CD4-positive, alpha-beta T cell treated with Interleukin-17A for 4 hours (primary cell): ENCODE results near the gene EMC9.

ENCODE experiments used
- DNase-seq: peaks from one replicate; pipeline ENCODE4 v3.0.0-alpha.2; 2020; ENCODE audit warnings: mixed read lengths

Gene EMC9

DNA sequence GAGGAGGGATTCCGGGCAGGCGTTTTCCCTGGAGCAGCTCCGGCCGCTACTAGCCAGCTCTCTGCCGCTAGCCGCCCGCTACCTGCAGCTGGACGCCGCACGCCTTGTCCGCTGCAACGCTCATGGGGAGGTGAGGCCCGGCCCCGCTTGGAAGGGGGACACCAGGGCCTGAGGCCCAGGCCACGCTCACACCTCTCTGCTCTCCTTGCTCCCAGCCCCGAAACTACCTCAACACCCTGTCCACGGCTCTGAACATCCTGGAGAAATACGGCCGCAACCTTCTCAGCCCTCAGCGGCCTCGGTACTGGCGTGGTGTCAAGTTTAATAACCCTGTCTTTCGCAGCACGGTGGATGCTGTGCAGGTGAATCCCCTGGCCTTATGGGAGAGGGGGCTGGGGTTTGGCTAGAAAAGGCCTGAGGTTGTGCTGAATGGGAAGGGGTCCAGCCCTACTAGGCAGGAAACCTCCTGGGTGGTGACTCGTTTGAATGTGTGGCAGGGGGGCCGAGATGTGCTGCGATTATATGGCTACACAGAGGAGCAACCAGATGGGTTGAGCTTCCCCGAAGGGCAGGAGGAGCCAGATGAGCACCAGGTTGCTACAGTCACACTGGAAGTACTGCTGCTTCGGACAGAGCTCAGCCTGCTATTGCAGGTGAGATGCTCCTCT, 6.5 kb upstream of the EMC9 start:
- no peak for DNase-seq

GRCh38 chr14:24146978-24147760, 5.8 kb upstream of the EMC9 start, which contains the start of gene RNF31:
Gene RNF31 (plus strand): TSS chr14:24147498. CDS start chr14:24147699, 201 bp downstream.
- DNase-seq: peak; percentile 99

- peak; percentile 90 for DNase-seq
Measured at GRCh38 chr14:24146453-24146977, 5.1 kb upstream of the EMC9 start, which contains the start of gene PSME2. Gene PSME2 (minus strand): TSS chr14:24146610. CDS start chr14:24146581, 29 bp downstream.

DNA sequence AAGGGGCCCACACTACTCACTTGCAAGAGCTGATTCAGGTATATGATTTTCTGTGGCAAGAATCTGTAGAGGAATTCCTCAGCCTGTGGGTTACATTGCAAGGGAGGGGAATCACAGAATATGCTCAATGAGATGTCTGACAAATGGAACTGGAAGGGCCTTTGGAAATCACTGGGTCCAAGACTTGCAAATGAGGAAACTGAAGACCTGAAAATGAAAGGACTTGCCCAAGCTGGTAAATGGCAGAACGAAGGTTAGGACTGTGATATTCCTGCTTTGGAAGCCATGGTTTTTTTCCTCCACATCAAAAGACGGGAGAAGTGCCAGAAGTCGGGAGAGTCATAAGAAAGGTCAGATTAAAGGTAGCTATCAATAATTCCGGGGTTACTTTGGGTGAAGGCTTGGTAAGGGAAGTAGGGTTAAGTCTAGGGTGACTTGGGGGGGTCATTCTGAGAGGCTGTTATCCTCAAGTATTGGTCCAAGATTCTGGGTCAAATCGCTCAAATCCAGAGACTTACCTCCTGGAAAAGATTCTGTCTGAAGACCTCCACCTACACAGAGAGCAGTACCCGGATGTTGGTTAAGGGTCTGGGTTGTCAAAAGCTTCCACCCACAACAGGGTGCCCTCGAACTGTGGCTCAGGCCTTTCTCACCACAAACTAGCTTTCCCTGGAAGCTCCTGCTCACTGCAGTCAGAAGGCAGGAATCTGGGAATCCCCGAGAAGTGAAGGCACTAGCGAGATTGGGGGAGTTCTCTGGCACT, 4.5 kb upstream of the EMC9 start:
- no peak for DNase-seq

- DNase-seq: no peak
Measured at GRCh38 chr14:24145219-24145618, 3.8 kb upstream of the EMC9 start.

GRCh38 chr14:24144451-24144850, 3.1 kb upstream of the EMC9 start:
- no peak for DNase-seq

DNA sequence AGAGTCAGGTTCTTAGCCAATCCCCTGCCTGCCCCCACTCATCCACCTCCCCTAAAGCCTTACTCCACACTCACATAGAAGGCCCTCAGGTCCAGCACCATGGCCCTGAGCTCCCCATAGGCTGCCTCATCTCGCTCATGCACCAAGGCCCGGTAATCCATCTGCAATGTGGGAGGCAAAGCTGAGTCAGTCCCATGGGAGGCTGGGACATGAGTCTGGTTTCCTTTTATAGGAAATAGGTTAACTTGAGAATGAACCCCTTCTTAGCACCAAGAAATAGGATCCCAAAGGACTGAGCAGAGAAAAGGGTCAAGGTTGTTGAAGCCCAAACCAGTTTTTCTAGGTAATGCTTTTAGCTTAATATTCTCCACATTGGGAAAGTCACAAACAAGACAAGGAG, 2.1 kb upstream of the EMC9 start:
- DNase-seq: no peak

GRCh38 chr14:24139272-24139934, 2.0 kb downstream of the EMC9 start:
- DNase-seq: peak; percentile 23

DNA sequence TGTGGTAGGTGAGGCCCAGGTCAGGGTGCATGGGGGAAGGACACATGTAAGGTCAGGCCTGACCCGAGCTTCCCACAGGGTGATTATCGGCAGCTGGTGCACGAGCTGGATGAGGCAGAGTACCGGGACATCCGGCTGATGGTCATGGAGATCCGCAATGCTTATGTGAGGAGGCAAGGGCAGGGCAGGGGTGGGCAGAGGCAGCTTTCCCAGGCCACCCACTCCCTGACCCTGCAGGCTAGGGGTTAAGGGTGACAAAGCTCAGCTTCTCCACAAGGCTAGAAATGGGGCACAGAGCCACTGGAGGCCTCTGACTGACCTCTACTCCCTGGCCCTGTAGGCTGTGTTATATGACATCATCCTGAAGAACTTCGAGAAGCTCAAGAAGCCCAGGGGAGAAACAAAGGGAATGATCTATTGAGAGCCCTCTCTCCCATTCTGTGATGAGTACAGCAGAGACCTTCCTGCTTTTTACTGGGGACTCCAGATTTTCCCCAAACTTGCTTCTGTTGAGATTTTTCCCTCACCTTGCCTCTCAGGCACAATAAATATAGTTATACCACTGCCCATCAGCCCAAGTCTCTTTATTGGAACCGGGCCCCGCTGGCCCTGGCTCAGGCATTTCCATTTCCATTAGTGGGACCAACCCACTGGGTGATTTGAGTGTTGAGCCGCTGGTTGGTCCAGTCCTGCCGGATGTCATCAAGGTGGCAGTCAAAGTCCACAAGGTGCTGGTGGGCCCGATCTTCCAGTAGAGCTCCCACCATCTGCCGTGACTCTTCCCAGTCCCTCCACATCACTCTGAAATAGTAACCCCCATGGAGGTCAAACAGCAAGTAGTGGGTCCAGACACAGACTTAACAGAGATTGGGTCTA, 2.8 kb downstream of the EMC9 start:
- DNase-seq: no peak

GRCh38 chr14:24137529-24138395, 3.6 kb downstream of the EMC9 start:
- DNase-seq: no peak

GRCh38 chr14:24136684-24137528, 4.5 kb downstream of the EMC9 start:
- DNase-seq: peak; percentile 22

DNA sequence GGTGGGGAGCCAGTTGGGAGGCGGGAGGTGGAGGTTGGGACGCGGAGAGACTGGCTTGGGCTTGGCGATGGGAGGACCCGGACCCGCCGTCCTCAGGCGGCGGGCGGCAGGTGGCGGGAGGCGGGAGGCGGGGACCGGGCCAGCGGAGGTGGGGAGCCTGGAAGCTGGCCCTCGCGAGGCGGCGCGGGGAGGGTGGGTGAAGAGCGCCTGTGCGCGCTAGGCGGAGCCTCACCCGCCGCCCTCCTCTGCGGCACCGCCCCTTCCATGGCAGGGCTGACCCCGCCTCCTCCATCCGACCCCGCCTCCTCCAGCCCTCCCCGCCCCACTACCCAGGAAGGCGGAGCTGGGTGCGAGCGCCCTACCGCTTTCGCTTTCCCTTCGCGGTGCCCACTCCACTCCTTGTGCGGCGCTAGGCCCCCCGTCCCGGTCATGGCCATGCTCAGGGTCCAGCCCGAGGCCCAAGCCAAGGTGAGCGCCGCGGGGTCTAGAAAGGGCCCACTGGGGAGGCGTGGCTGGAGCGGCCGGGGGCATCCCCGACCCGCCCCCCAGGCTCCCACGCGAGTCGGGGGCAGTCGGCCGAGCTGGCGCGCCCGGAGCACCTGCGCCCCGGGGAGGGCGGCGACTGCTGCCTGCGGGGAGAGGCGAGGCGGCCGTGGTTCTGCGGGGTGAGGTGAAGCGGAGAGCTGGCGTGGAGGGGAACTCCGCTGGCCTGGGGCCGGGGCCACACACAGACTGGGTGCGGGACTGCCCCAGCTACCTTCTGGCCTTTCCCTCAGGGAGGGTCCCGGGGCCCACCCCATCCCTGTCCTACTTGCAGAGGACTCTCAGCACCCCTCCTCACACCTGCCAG, 5.3 kb downstream of the EMC9 start, which contains the start of gene PSME1:
TSS of gene PSME1 (plus strand) at position 361 of the 850 bp plus-strand sequence. CDS start at position 430, 69 bp downstream.
- DNase-seq: peak; percentile 96

- no peak for DNase-seq
Measured at GRCh38 chr14:24135584-24135833, 5.9 kb downstream of the EMC9 start.

DNA sequence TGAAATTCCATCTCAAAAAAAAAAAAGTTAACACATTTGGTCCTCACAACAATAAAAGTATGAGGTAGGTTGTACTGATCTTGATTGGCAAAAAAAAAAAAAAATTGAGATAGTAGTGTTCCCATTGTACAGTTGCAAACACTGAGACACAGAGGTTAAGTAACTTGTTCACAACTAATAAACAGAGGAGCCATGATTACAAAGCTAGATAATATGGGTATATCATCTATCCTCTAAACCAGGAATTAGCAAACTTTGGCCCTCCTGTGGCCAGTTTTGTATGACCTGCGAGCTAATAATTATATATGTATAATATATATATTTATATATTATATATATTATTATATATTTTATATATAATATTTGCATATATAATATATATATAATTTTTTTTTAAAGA, 7.7 kb downstream of the EMC9 start:
- no peak for DNase-seq

DNA sequence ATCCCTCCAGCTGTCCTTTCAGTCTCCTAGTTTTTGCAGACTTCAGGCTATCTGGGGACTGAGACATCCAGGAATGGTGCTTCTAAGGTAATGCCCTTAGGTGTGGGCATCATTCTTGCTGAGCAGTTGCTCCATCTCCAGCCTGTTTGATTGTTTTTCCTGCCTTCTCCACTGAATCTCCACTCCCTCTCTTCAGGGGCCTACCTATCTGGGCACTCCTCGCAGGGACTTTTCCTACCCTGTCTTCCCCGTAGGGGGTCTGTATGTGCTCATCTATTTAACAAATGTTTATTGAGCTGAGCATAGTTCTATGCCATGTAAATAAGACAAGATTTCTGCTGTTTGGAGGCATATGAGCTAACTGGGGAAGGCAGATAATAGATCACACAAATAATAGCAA, 8.4 kb downstream of the EMC9 start:
- DNase-seq: no peak

DNA sequence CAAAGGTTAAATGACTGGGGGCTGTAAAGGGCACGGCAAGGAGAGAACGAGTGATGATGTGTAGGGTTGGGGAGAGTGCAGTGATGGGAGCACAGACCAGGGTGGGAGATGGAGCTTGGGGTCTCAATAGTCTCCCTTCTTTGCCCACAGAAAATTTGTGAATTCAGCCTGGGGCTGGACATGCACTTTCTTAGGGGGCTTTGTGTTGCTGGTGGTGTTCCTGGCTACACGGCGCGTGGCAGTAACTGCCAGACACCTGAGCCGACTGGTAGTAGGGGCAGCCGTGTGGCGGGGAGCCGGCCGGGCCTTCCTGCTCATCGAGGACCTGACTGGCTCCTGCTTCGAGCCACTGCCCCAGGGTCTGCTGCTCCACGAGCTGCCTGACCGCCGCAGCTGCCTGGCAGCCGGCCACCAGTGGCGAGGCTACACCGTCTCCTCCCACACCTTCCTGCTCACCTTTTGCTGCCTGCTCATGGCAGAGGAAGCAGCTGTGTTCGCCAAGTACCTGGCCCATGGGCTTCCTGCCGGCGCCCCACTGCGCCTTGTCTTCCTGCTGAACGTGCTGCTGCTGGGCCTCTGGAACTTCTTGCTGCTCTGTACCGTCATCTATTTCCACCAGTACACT, 9.2 kb downstream of the EMC9 start:
- peak; percentile 74 for DNase-seq

DNA sequence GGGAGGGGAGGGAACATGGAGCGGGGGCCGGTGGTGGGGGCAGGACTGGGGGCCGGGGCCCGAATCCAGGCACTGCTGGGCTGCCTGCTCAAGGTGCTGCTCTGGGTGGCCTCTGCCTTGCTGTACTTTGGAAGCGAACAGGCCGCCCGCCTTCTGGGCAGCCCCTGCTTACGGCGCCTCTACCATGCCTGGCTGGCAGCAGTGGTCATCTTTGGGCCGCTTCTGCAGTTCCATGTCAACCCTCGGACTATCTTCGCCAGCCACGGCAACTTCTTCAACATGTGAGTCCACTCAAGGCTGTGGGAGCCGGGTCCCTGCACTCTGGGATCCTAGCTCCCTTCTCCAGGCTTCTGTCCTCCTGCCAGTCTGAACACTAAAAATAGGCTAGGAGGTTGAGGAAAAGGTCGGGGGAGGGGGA, 9.8 kb downstream of the EMC9 start:
- DNase-seq: no peak
